ENCODE results near the gene CHAC1.

The CHAC1 gene, protein sequence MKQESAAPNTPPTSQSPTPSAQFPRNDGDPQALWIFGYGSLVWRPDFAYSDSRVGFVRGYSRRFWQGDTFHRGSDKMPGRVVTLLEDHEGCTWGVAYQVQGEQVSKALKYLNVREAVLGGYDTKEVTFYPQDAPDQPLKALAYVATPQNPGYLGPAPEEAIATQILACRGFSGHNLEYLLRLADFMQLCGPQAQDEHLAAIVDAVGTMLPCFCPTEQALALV
- total RNA-seq = 1.4 to 16.9 reads per million in 2 donors

- DNase-seq = peak; percentile 89
Observed at GRCh38 chr15:40952901-40953712, at the start of gene CHAC1. Gene CHAC1, plus strand, starts transcription at chr15:40953471. Its CDS starts 113 bp downstream, at chr15:40953584.

DNA sequence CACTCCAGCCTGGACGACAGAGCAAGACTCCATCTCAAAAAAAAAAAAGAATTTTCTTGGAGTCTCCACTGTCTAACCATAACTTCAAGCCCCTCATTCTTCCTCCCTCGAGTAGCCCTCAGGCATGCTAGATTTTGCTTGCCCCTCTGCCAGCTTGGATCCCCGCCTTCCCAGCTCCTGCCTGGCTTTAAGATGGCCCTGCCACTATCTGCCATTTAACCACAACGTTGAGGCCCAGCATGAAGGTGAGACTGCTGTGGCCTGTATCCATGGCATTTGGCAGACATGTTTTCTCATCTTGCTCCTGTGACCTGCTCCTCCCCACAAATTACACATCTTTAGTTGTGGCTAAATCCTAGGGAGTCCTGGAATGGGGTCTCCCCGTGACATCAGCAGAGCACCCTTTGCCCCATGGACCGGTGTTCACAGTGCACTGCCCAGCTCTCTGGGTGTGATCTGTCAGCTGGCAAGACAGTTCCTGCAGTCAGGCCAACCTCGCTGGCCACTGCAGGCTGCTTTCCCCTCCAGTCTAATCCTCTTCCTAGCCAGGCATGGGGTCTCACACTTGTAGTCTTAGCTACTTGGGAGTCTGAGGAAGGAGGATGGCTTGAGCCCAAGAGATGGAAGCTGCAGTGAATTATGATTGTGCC is 48.6 kb upstream of the CHAC1 start:
- no peak for DNase-seq

DNA sequence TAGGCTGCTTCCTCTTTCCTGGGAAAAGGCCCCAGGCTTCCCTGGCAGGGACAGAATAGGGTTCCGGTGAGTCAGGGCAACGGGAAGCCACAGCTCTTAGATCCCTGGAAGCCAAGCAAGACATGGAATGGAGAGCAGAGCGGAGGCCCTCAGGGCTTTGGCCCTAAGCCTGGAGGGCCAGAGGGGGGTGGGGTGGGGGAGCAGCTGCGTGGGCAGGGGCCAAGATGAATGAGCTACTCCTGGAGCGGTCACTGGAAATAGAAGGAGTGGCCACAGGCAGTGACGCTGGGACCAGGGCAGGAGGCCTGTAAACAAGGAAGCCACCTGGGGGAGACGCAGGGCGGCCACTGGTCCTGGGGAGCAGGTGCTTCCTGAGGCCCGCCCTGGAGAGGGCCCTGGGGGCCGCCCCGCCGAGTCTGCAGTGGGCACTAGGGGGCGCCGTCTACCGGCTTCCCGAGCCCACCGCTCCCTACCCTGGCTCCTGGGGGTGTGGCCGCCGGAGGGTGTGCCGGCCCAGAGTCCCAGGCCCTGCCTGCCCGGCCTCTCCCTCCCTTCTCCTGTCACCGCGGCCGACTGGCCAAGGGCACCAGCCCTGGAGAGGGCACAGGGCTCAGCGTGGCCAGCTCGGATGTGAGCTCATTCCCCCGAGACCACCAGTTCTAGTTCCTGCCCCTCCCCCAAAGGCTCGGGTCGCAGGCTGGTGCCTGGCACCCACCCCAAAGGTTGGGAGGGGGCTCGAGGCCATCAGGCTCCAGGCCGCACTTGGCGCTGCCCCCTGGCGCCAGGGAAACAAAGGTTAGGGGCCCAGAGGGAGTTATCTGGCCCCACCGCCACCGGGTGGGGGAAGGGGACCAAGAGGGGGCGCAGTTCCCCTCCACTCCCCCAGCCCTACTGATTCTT is 46.9 kb upstream of the CHAC1 start:
- DNase-seq = peak; percentile 71

DNA sequence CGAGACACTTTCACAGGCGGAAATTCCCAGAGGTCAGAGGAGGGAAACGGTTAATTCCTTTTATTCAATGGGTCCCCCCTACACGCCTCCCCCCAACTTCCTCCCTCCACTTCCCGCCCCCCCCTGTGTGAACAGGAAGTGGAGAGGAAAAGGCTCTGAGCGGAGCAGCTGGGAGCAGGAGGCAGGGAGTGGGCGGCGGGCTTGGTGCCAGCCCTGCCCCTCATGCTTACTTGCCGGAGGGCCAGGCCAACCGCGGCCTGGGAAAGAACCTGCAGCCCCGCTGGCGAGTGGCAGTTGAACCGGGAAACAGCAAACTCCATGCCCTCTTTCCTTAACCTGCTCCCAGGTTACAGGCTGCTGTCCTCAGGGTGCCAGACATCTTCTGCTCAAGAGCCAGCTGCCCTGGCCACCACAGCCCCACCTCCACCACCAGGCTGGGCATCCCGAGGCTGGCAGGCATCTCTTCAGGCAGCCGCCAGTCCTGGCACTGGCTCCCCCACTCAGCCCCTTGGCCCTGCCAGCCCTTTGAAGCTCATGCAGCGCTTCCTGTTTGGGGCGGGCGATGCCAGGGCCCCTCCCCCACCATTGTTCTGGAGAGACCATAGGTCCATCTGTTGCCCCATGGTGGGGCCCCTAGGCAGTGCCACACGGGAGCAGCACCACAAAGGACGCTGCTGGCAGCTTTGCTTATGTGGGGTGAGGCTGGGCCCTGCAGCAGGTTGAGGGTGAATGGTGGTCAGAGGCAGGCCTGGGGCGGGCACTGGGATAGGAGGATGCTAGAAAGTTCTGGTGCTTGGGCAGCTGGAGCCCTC is 46.1 kb upstream of the CHAC1 start:
- peak; percentile 41 for DNase-seq

DNA sequence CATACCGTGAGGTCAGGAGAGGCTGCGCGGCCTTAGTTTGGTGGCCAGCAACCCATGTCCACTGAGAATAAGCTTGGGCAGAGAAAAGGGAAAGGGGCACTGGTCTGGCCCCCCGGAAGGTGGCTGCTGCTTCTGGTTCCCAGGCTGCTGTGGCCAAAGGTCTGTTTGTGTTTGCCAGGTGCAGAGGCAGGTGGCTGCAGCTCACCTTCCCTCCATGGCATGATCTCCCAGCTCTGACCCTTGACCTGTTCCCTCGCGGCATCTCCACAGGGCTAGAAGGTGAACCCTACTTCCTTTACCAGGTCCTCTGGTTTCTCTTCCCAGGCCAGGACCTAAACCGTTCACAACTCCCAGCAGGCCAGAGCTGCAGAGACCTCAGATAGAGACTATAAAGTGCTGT is 45.2 kb upstream of the CHAC1 start:
- no peak for DNase-seq

DNA sequence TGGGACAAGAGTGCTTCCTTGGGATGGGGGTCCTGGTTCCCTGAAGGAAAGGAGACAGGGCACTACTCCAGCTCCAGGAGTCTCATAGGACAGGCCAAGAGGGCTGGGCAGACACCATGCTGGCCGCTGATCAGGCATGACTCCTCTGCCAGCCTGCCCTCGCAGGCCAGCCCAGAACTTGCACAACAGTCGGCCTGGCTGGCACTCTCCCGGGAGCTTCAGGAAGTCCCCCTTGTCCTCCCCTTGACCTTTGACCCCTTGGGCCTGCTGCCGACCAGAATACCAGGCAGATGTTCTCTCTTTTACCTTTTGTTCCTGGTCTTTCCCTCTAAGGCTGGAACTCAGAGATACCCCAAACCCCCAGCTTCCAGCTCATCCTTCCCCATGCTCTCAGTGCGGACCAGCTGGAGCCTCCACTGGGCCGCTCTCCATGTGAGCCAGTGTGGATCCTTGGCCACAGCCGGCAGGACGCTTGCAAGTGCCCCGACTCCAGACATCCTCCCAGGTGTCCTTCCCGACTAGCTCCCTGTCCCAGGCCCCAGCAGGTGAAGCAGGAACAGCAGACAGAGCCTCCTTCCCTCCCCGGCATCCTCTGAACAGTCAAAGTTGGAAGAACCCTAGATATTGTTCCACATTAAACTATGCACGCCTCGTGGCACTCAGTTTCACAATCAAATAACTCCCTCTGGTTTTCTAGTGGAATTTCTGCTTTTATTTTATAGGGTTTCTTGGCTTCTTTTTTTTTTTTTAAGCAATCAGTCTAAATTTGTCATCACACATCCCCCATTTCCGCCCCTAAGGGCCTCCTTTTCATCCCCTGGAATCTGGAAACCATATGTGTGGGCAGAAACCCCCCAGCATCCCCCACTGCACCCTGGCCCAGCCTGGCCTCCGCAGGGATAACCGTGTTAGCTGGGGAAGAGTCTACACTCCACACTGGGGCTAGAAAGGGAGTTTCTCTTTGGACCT is 43.3 kb upstream of the CHAC1 start:
- DNase-seq = no peak

DNA sequence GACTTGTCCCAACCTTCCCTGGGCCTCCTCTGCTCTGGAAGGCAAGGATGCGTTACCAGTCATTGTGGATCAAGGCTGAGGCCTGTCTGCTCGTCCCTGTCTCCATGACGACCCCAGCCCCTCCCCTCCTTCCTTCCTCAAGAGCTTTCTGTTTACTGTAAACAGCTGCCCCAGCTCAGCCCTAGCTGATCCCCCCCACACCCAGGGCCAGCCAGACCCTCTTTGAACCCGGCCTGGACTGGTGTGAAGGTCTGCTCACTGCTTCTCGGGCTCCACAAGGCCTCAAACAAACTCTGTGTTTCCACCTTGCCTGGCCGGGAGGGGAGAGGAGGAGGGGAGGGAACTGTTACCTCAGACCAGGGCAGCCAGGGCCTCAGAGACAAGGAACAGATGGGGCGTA is 42.1 kb upstream of the CHAC1 start:
- DNase-seq = no peak

DNA sequence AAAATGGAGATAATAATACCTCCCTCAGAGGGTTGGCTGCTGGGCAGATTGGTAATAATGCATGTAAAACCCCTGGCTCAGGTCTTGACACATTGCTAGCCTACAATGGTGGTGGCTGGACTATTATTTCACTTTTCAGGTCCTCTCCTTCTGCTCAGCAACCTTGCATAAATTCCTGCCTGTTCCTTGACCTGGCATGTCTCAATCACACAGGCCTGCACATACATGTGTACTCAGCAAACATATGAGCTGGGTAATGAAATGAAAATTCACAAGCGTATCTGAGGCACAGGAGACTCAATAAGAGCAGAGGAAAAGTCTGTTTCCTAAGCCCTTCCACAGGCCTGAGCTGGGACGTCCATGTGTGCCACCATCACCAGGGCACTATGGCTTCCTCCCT is 41.6 kb upstream of the CHAC1 start:
- no peak for DNase-seq

DNA sequence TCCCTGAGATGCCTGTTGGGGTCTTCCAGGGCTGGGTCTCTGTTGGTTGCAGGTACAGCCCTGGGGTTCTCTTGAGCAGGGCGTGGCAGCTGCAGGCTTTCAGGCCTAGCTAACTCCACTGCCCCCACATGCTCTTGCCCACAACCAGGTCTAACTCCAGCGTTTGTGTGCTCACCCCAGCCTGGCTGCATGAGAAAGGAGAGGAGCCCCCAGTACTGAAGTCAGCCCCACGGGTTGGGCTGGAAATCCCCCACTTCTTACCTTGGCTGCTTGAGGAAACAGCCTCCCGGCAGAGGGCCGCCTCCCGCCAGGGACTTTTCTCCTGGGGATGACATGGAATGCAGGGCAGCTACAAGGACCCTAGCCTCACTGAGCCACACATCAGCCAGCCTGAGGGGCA is 40.8 kb upstream of the CHAC1 start:
- no peak for DNase-seq

- DNase-seq = no peak
Observed at GRCh38 chr15:40914013-40914412, 39.3 kb upstream of the CHAC1 start.

GRCh38 chr15:40914486-40914885 is 38.8 kb upstream of the CHAC1 start:
- no peak for DNase-seq

DNA sequence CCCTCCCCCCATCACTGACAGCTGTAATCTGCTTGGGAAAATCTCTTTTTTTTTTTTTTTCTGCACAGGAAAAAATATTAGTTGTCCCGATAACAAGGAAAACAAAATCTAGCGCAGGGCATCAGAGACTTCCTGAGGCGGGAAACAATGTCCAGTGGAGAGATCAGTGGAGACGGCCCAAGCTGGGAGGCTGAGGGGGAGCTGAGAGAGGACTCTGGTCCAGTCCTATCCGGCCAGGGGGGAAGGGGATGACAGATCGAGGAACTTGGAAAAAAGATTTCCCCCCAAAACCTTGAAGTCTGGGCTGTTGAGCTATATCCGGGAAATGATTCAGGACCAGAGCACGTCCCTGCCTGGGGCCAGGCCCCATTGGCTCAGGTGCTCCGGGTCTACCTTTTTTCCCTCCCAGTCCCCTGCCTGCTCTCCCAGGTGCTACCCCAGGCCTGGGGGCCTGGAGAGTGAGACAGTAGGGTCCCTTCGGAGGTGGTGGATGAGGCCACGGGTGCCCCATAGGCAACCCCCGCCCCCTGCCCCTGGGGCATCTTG is 38.1 kb upstream of the CHAC1 start:
- no peak for DNase-seq

GRCh38 chr15:40915679-40916078 is 37.6 kb upstream of the CHAC1 start:
- no peak for DNase-seq

DNA sequence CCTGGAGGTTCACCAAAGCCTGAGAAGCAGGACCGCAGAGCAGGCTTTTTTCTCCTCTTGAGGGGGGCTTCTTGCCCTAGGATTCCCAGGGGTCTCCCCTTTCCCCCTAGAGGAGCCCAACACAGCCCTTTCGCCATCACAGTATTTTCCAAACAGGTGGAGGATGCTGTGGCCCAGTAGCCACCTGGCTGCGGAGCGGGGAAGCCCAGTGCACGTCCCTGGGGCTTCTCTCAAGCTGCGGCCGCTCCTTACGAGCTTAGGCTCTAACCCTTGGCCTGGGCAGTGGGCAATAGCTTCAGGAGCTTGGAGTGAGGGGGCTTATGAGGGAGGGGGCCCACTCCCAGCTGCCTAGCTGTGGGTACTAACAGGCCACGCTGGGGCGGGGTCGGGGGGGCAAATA is 35.7 kb upstream of the CHAC1 start:
- no peak for DNase-seq

DNA sequence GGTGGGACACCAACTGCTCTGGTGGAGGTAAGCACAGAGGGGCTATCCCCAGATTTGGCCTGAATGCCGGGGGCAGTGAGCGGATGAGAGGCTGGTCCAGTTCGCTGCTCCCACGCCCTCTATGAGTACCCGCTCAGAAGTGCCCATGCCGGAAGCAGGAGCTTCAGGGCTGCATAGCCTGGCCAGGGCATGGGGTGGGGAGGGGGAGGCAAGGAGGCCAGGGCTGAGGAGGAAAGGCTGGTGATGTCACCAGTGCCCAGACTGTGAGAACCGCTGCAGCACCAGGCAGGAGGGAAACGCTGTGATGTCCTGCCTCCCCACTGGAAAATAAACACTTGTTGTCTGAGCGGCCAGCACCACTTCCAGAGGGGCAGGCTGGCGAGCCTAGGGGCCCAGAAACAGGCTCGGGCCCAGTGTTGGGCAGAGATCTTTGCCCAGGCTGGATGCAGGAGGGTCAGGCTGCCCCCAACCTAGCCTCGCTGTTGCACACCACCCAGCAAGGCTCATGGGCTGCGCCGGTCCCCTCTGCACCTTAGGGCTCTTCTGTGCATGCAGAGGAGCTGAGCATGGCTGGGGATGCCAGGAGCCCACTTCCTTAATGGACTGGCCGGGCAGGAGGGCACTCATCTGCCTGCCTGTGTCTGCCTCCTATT is 35.0 kb upstream of the CHAC1 start:
- DNase-seq = no peak

- DNase-seq = no peak
Observed at GRCh38 chr15:40918799-40919392, 34.4 kb upstream of the CHAC1 start.

DNA sequence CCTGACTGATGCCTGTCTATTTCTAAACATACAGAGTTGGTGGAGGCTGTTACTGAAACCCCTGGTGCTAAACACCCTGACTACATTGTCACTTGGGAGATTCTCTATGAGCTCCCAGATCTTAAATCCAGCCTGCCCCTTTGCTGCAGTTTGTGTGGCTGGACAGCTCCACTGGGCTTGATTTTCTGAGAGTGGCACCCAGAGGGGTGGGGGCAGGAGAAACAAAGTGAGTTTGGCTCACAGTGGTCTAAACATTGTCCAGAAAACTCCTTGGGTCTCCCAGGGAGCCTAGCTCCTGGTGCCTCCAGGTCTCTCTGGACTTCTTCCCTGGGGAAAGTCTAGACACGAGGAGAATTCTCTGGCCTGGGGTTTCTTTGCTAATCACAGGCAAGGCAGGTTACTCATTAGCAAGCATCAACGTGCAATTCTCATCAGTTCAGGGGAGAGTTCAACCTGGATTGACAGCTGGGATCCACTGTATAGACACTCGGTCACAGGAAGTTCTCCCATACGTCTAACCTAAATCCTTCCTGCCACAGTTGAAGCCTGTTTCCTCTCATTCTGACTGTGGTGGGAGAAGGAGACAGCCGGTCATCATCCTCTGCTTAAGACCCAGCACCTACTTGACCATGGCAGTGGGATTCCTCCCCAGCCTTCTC is 31.2 kb upstream of the CHAC1 start:
- no peak for DNase-seq

- no peak for DNase-seq
Observed at GRCh38 chr15:40922608-40923005, 30.7 kb upstream of the CHAC1 start.

DNA sequence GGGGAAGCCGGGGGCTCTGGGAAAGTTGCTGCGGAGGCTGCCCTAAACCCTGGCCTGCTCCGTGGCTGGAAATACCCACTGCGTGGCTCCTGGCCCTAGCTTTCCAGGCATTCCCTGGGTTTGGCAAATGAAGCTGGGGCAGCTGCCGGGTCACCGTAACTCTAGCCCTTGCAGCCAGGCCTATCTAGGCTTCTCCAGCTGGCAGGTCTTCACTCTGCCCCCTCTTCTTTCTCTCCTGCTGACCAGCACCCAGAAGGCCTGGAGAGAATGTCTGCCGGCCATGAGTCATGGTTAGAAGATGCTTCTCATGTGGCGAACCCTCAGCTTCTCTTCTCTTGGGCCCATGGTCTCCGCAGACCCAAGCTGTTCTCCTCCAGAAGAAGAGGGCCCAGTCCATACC is 29.7 kb upstream of the CHAC1 start:
- DNase-seq = no peak

Measured in T-helper 9 cell (primary cell).